HG03469 (cell line): ENCODE results near the gene LGALS8.

Experiments
- ATAC-seq: cut with Tn5 transposase; IDR thresholded peaks from one replicate; pipeline ENCODE4 v1.9.1; 2021; ENCODE audit warnings: mild to moderate bottlenecking, moderate library complexity, moderate number of reproducible peaks; ENCODE audit not compliant: unreplicated experiment

Gene LGALS8

DNA sequence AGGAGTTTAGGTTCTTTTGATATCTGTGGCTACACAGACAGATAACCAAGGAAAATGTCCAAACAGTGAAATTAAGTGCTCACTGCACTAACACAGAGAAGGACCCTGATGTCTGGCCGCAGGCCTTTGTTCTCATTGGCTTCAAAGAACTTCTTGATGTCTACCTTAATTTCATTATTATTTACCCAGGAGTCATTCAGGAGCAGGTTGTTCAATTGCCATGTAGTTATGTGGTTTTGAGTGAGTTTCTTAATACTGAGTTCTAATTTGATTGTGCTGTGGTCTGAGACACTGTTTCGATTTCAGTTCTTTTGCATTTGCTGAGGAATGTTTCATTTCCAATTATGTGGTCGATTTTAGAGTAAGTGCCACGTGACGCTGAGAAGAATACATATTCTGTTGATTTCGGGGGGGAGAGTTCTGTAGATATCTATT lies 15.2 kb upstream of the LGALS8 start:
- no peak for ATAC-seq

DNA sequence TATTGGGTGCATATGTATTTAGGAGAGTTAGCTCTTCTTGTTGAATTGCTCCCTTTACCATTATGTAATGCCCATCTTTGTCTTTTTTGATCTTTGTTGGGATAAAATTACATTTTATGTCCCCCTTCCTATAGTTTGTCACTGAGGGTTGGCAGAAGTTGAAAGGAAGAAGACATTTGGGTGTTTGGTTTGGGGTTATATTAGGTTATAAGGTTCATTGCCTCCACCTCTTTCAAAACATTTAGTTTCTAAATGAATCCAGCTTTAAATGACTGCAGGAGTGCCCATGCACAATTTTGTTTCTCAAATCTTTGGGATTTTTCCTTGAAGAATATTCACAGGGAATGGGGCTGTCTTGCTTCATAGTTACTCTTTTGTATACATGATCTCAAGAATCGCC lies 14.6 kb upstream of the LGALS8 start:
- ATAC-seq: no peak

DNA sequence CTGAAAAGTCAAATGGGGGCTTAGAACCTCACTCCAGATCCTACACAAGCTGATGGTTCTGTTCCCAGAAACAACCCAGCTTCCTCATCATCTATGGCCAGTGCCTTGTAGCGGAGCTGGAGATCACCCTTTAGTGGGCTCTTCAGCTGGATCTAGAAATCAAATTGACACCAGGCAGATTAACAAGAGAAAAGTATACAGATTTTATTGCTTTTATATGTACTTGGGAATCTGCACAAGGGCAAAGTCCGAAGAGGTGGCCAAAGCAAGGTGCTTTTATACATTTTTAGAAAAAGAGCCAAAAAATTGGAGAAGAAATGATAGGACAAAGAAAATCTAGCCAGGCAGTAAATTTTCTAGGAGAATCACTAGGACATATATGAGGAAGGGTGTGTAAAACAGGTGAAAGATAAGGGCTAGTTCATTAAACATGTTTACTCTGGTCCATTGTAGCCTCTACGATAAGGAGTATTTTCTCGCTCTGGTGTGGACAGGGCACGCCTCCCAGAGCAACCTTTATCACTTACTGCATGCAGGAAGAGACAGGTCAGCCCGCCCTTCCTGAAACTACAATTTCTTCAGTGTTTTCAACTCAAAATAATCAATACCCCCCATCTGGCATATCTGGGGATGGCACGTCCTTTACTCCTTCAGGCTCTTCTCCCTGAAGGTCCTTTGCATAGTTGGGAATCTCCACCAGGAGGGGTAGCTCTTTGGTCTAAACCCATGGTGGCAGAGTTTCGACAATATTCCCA lies 14.0 kb upstream of the LGALS8 start:
- no peak for ATAC-seq

DNA sequence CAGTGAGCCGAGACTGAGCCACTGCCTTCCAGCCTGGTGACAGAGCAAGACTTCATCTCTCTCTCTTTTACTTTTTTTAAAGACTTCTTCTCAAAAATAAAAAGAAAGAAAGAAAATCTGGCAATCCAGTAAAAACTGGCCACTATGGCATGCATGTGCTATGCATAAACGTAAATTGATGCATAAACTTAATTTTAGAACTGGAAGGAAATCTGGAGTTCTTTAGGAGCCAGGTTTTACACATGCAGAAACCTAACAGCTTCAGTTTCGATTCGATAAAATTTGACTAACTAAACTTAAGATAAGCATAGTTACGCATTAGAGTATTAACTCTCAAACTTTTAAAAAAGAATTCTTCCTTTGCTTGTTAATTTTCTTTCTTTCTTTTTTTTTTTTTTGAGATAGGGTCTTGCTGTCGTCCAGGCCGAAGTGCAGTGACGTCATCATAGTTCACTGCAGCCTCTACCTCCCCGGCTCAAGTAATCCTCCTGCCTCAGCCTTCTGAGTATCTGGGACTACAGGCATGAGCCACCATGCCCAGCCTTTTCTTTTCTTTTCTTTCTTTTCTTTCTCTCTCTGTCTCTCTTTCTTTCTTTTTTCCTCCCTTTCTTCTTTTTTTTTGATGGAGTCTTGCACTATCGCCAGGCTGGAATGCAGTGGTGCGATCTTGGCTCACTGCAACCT lies 11.9 kb upstream of the LGALS8 start:
- ATAC-seq: no peak

DNA sequence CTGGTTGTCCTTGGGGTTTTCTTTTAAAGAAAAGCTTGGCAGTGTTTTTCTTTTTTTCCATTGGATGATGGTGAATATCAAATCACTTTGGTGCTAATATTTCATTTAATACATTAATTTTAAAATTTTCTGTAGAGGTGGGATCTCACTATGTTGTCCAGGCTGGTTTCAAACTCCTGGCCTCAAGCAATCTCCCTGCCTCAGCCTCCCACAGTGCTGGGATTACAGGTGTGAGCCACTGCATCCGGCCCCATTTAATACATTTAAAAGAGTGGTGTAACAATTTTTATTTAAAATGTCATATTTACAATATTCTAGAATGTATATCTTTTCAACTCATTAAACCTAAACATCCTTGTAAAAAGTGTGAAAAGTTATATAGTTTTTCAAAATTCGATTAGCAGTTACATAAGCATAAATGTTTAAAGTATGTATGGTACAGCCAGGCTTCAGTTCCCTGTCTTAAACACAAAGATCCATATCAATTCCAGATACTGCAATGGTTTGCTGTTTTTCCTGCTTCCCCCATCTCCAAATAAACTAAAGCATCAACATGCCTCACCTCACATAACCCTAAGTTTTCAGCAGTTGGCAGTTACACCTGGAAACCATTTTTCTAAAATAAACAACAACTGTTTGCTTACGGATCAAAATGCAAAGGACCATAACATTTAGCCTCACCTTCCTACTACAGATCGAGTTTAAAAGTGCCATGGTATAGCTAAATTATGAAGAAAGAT lies 8.9 kb upstream of the LGALS8 start:
- no peak for ATAC-seq

DNA sequence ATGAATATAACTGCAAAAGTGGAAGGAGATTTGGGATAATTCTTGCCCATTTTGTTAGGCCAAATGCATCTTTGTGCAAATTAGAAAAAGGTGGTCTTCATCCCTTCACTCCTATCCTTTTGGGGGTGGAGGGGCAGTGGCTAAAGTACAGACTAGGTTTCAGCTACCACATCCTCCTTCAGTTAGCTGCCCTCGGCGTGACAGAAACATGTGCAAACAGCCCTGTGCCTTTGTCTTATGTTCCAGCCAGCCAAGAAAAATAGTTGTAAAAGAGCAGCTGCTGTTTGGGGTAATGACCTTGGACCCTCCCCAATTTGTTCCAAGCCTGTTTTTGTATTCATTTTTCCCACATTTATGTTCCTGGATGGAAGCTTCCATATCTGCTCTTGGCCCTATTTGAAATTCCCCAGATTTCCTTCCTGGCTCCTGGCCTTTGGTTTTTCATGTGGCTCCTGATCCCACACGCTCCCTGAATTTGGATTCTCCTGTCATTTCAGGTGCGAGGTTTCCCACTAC lies 8.3 kb upstream of the LGALS8 start:
- ATAC-seq: no peak

DNA sequence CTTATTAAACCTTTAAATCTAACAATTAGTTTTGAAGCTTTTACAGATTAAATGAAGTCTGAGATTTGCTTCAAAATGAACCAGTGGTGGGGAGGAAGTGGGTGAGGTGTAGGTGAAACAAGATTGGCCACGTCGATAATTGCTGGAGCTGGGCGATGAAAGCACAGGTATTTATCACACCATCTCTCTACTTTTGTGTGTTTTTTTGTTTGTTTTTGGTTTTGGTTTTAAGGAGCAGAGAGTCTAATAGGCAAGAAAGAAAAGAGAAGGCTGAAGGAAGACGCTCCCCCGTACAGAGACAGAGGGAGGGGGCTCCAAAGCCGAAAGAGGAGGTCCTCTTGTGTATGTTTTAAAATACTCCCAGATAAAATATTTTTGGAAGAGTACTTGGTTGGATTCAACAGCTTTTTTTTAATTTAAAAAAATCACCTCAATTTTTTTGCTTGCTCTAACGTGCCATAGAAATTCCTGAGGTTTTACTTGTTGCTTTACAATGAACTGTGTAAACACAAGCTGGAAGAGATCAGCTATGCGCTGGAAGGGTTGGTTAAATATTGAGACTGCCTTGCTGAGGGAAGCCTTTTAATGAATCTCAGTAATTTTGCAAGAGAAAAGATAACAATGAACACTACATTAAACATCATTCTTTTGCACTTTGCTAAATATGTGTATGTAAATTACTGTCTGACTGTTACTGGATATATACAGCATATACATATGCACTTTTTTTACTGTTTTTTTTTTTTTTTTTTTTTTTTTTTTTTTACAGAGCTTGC lies 6.7 kb upstream of the LGALS8 start:
- ATAC-seq: no peak

DNA sequence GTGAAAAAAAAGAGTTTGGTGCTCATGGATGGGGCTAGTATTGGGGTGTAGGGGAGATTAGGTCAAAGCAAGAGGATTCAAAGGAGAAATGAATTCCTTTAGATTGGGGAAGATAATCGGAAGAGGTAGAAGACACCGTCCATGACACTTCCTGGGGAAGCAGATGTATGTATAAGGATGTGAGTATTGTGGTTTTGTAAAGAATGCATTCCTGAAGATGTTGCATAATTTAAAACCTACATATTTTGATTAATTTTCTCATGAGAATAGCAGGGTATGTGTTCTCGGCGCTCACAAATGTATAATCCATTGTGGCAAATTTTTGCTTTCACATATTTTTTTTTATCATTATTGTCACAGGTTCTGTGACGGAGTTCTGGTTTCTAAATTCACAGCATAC lies 5.5 kb upstream of the LGALS8 start:
- ATAC-seq: no peak

DNA sequence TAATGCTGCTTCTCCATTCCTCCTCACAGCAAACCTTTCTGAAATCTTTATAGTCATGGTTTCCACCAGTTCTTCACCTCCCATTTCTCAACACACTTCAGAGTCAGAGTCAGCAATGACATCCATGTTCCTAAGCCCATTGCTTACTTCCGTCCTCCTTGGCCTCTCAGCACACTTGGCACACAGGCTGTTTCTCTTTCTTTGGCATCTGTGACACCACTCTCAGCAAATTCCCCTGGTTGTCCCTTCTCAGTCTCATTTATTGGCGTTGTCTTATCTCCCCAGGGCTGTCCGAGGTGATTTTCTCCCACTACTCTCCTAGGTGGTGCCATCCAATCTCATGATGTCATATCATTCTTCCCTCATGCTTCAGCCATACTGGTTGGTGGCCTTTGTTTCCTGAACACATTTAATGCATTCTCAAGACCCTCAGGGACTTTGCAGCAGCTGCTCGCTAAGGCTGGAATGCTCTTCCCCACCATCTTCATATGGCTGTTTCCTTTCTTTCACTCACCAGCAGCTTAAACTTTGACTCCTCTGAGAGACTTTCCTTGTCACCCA lies 3.3 kb upstream of the LGALS8 start:
- no peak for ATAC-seq

DNA sequence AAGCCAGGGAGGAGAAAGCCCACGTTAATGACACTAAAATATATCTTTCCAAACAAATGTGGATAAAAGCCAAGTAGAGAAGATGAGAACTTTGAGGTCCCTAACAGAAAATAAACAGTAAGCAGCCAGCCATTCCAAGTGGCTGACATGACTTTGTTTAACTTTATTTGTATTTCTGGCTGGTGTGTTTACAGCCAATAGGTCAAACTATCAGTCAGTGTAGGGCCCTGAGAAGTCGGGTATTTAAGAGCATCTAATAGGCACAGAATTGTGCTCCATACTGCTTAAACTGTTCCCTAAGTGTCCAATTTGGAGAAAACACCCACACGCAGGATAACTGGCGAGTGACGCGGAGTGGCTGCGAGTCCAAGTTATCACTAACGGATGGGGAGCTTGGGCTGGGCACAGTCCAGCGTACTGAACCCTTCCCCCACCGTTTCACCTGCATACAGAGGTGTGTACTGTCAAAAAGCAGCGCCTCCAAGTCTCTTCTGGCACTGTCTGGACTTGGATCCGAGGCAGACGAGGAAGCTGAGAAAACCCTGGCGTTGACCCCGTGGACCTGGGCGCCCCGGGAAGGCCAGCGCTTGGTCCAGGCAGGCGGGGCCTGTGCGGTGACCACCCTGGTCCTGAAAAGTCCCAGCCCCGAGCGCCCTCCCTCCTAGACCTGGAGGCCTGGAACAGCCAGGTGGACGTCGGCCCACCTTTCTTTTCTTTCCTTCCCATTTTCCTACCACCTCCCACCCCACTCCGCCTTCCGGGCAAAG lies 662 bp upstream of the LGALS8 start:
- ATAC-seq: no peak

DNA sequence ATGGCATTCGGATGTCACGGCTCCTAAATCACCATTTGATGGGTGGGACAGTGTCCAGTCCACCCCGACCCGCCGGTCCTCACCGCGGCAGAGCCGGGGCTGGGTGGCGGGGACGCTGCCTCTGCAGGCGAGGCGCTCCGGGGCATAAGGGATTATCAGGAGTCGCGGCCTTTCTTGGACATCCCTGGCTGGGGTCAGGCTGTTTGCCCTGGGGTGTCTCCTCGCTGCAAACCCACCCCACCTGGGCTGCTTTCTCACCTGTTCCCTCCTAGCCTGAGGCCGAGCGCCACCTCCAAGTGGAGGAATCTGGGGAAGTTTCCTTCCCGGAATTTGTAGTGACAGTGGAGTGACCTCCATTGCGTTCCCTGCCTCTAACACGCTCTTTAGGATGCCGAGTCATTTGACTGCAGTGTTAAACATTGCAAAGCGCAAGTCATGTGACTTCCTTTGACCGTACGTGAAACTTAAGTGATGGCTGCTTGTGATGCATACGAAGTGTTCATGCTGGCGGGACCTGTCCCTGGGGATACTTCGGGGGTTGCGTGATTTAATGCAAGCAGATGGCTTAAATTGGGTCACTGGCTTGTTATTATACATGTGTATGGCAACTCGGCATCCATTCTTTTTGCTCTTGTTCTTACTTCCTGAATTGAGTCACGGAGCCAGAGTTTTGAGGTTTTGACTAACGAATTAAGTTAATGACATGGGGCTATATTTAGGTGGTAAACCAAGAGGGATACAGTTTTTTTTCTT lies 536 bp downstream of the LGALS8 start:
- ATAC-seq: peak; percentile 95

DNA sequence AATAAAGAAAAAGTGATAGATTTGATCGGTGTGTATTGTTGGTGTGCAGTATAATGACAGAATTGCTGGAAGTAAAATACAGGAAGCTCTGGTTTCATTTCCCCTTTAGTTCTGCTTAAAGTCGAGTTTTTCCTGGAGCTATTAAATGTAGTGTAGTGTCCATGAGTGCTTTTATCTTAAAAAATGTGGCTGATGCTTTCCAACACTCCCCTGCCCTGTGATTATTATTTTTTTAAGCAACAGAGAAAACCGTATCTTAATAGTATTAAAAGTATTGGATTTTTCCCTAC lies 1.1 kb downstream of the LGALS8 start:
- ATAC-seq: peak; percentile 3

DNA sequence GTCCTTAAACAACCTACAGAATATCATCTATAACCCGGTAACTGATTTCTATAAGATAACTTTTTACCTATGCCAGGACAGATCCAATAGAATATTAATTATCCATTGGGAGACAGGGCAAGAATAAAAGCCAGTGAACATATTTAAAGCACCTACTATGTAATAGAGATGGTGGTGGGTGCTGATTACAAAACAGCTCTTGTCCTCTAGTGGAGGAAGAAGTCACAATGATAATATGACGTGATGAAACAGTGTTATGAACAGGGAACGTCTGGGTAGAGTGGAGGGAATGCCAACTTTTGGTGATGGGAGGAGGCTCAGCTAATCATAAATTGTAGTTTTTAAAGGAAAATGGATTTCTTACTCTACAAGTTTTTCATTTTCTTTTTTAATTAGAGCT lies 2.3 kb downstream of the LGALS8 start:
- ATAC-seq: no peak

DNA sequence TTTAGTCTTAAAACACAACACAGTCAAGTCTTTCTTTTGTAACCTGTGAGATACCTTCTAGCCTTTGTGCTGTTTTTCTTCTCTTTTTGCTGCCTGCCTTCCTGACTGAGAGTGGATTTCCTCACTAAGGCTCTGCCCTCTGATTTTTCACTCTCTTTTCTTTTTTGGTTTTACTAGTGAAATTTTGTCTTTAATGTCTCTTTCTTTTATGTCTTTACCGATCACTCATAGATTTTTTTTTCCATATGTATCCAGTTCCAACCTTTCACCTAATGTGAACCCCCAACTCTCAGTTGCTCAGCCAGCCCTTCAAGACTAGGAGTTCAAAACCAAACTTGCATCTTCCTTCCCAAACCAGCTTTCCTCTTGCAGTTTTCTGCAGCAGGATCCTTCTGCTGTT lies 6.5 kb downstream of the LGALS8 start:
- ATAC-seq: no peak

DNA sequence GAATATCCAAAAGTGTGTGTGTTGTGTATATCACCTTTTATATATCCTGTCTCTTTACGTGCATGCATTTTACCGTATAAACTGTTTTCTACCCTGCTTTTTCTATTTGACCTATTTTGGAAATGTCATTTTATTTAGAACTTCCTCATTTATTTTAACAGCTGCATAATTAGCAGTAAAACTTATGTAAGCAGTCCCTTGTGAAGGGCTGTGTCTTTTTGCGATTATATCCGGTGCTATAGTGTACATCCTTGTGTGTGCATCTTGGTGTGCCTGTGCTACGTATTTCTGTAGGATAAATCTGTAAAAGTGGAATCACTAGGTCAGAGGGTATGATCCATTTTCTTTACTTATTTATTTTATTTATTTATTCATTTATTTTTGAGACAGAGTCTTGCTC lies 7.2 kb downstream of the LGALS8 start:
- ATAC-seq: no peak

DNA sequence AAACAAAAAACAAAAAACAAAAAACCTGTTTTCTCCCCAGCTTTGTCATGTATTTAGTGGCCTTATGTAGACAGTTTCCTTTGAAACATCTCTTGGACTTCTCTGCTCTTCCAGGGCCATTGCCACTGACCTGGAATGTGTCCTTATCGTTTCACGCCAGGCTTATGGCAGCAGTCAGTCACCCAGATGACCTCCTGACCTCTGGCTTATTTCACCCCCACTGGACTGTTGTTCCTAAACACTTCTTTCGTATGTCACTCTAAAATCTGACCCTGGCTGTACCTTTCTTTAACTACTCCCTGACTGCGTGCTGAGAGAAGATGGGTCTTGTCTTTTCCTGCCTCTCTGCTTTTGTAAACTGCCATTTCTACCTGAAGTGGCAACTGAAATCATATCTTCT lies 9.1 kb downstream of the LGALS8 start:
- no peak for ATAC-seq

DNA sequence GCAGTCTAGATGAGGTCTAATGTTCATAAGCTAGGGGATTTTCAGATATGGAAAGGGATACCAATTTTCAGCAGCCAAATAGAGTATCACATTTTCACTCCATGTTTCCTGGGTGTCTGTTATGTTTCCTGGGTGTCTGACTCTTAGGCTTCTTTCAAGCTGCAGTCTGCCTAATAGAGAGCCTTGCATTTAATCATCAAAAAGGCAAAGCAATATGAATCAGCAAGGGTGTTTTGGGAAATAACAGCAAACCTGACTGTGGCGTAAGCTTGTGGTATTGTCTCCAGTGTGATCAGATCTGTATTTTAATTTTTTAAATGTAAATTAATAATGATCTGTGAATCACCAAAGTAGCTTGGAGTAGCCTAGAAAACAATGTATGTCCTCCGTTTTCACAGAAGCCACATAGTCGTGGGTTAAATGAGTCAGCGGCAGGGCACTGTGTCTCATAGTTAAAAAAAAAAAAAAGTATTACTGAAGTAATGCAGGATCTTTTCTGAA lies 10.4 kb downstream of the LGALS8 start:
- no peak for ATAC-seq

DNA sequence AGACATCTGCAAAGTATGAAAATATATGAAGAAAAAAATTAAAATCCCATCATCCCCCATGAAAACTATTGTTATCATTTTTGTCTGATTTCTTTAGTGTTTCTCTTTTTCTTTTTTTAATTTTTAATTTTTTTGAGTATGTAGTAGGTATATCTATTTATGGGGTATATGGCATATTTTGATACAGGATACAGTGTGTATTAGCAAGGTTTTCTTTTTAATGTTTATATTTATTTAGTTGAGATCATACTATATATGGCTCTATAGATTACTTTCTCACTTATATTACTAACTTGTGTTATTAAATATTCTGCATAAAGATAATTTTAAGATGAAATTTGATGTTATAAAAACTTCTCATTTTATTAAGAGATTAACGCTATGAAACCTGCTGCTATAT lies 11.4 kb downstream of the LGALS8 start:
- ATAC-seq: no peak

DNA sequence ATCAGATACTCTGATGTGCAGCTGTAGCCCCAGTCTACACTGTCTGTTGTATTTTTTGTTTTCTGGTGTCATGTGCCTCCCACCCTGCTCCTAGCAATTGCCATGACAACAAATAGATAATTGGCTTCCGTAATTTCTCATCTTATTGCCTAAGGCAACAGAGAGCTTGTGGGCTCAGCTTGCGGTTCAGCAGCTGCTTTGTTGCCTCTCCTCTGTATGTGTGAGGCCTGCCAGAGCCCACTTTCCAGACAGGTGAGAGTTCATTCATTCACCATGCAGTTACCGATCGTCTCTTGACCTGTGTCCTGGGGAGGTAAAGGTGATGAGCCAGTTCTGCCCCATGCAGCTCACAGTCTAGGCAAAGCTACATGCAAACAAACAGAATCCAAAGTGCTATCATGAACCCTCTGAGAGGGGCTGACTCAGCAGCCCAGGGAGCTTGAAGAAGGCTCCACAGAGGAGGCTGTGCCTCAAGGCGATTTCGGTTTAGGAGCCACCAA lies 11.9 kb downstream of the LGALS8 start:
- ATAC-seq: no peak
